A549 (cell line): ENCODE results near the gene MCOLN1. TPM values are rescaled to one million over a fixed set of nuclear protein-coding genes. Genes with fewer than 3 reads are reported as not detected.

Source experiments
- ATAC-seq, 2 experiments: fragments of 200-7000 bp in 1 of 2; fragments of >200 bp in 1 of 2; cut with Nextera tagmentation in 1 of 2; cut with Tn5 transposase in 1 of 2; 3 replicates each; pipeline versions ENCODE4 v1.8.0 to v1.9.1; 2018 to 2020; ENCODE audit warnings: mild to moderate bottlenecking in 1 of 2, moderate library complexity in 1 of 2
- CTCF ChIA-PET: fragments of 300-600 bp; sonication (Branson Sonifier 250); formaldehyde crosslinking; extraction: SDS; loops from one replicate; lab custom pipeline; 2021; ENCODE audit warnings: antibody characterized with exemption, inconsistent platforms; lab: Yijun Ruan, JAX
- POLR2A ChIA-PET: fragments of 350-600 bp; formaldehyde crosslinking; extraction: SDS; loops from one replicate; lab custom pipeline; 2021; ENCODE audit warnings: antibody characterized with exemption, inconsistent platforms; lab: Yijun Ruan, JAX
- DNase-seq, 2 experiments: peaks; one replicate each; pipeline versions ENCODE4 v3.0.0 to v3.0.0-alpha.2; 2011 to 2016; ENCODE audit warnings: low read depth in 1 of 2, low spot score in 1 of 2
- FAIRE-seq: peaks from 2 replicates; lab custom pipeline; 2011; peaks lifted over from hg19 to GRCh38; lab: Jason Lieb, UNC
- H3K27ac ChIP-seq, 2 experiments: fragments of >200 bp; sonication (Bioruptor Twin); formaldehyde crosslinking; 3 replicates each; pipeline ENCODE4 v1.5.1; 2016 to 2017
- H3K4me1 ChIP-seq: fragments of >200 bp; sonication (Bioruptor Twin); formaldehyde crosslinking; 3 replicates; pipeline ENCODE4 v1.6.1; 2016
- H3K4me2 ChIP-seq: fragments of >200 bp; sonication (Bioruptor Twin); formaldehyde crosslinking; 3 replicates; pipeline ENCODE4 v1.6.1; 2016
- H3K4me3 ChIP-seq: fragments of >200 bp; sonication (Bioruptor Twin); formaldehyde crosslinking; 3 replicates; pipeline ENCODE4 v1.5.1; 2016
- H3K9me3 ChIP-seq: fragments of >200 bp; sonication (Bioruptor Twin); formaldehyde crosslinking; 3 replicates; pipeline ENCODE4 v1.6.1; 2016
- BCL3 ChIP-seq: fragments of >200 bp; sonication (Bioruptor Twin); formaldehyde crosslinking; IDR thresholded peaks from 3 replicates; pipeline ENCODE4 v1.6.1; 2016
- CBX2 ChIP-seq: fragments of 200-600 bp; sonication (generic); IDR thresholded peaks from 2 replicates; pipeline ENCODE4 v1.6.1; 2016; ENCODE audit warnings: low read depth, mild to moderate bottlenecking, borderline replicate concordance
- CBX8 ChIP-seq: fragments of 200-600 bp; sonication (generic); IDR thresholded peaks from 2 replicates; pipeline ENCODE4 v1.6.1; 2016
- CHD2 ChIP-seq: fragments of 150-350 bp; IDR thresholded peaks from 2 replicates; pipeline ENCODE4 v1.6.1; 2014; ENCODE audit warnings: low read length; ENCODE audit not compliant: partially characterized antibody
- CHD4 ChIP-seq: fragments of 200-600 bp; sonication (generic); IDR thresholded peaks from 2 replicates; pipeline ENCODE4 v1.6.1; 2016; ENCODE audit warnings: antibody characterized with exemption, mild to moderate bottlenecking, borderline replicate concordance
- CTCF ChIP-seq: fragments of >200 bp; sonication (Bioruptor Twin); formaldehyde crosslinking; IDR thresholded peaks from 3 replicates; pipeline ENCODE4 v1.5.1; 2016
- FOSB ChIP-seq: fragments of 250-450 bp; sonication (Bioruptor Pico); IDR thresholded peaks from 2 replicates; pipeline ENCODE4 v1.5.0; 2020; ENCODE audit warnings: mild to moderate bottlenecking, moderate library complexity
- FOSL2 ChIP-seq, 2 experiments: fragments of 450-650 bp in 1 of 2; fragments of >200 bp in 1 of 2; sonication (Bioruptor Twin) in 1 of 2; formaldehyde crosslinking; IDR thresholded peaks; 2 replicates each; pipeline versions ENCODE4 v1.5.0 to v1.6.1; 2016 to 2020; ENCODE audit warnings: mild to moderate bottlenecking in 1 of 2, moderate library complexity in 1 of 2
- HMGXB4 ChIP-seq: fragments of 250-450 bp; sonication (Bioruptor Pico); IDR thresholded peaks from 2 replicates; pipeline ENCODE4 v1.5.0; 2021; ENCODE audit warnings: mild to moderate bottlenecking, moderate library complexity, borderline replicate concordance
- JUN ChIP-seq, 2 experiments: fragments of >200 bp; sonication (Bioruptor Twin); formaldehyde crosslinking; IDR thresholded peaks; 2 replicates in 1 of 2; 3 replicates in 1 of 2; pipeline ENCODE4 v1.6.1; 2016 to 2017
- JUNB ChIP-seq: fragments of >200 bp; sonication (Bioruptor Twin); formaldehyde crosslinking; IDR thresholded peaks from 2 replicates; pipeline ENCODE4 v1.6.1; 2016
- KDM1A ChIP-seq: fragments of 200-600 bp; sonication (generic); IDR thresholded peaks from 2 replicates; pipeline ENCODE4 v1.6.1; 2016; ENCODE audit warnings: low read depth, mild to moderate bottlenecking
- KDM5A ChIP-seq: fragments of 200-600 bp; sonication (generic); IDR thresholded peaks from 2 replicates; pipeline ENCODE4 v1.6.1; 2016; ENCODE audit warnings: antibody characterized with exemption, mild to moderate bottlenecking
- MYC ChIP-seq: IDR thresholded peaks from 2 replicates; pipeline ENCODE4 v1.6.1; 2012; ENCODE audit warnings: mild to moderate bottlenecking, inconsistent platforms, low read length, improper control_type of control experiment, borderline replicate concordance
- NFE2L2 ChIP-seq: fragments of 150-350 bp; conservative IDR thresholded peaks from 2 replicates; pipeline ENCODE4 v1.6.1; 2014; ENCODE audit warnings: low read length
- POLR2AphosphoS2 ChIP-seq: conservative IDR thresholded peaks from 2 replicates; pipeline ENCODE4 v1.6.1; 2012; ENCODE audit warnings: low read length, improper control_type of control experiment, inconsistent platforms
- RCOR1 ChIP-seq: fragments of 150-350 bp; IDR thresholded peaks from 2 replicates; pipeline ENCODE4 v1.6.1; 2014; ENCODE audit warnings: antibody characterized with exemption, low read length, low read depth
- RFX5 ChIP-seq: fragments of 450-650 bp; IDR thresholded peaks from 2 replicates; pipeline ENCODE4 v1.7.1; 2014; ENCODE audit warnings: antibody characterized with exemption, mild to moderate bottlenecking, moderate library complexity
- SMC3 ChIP-seq: fragments of >200 bp; sonication (Bioruptor Twin); formaldehyde crosslinking; IDR thresholded peaks from 3 replicates; pipeline ENCODE4 v1.6.1; 2018; ENCODE audit warnings: inconsistent platforms
- ZFP36 ChIP-seq: fragments of 450-650 bp; IDR thresholded peaks from 2 replicates; pipeline ENCODE4 v1.6.1; 2014; ENCODE audit warnings: borderline replicate concordance; ENCODE audit not compliant: partially characterized antibody
- ZNF302 ChIP-seq: fragments of 250-450 bp; sonication (Bioruptor Pico); IDR thresholded peaks from 2 replicates; pipeline ENCODE4 v1.9.0; 2021; ENCODE audit warnings: inconsistent platforms, mild to moderate bottlenecking, moderate library complexity
- ZSCAN20 ChIP-seq: fragments of 250-450 bp; sonication (Bioruptor Pico); IDR thresholded peaks from 2 replicates; pipeline ENCODE4 v1.8.0; 2022; ENCODE audit warnings: mild to moderate bottlenecking, moderate library complexity
- WGBS: methylation state at CpG from one replicate; pipeline ENCODE4 v1.1.6; 2017; ENCODE audit errors: missing lambda C conversion rate; 5-methylcytosine and 5-hydroxymethylcytosine counted together
- polyA plus RNA-seq, 4 experiments: library from polyadenylated mRNA; depleted of rRNA in 3 of 4; stranded (reverse); fragments of >200 nt; fragmentation: RNase III in 1 of 4; extraction: RNeasy Plus Mini Kit Qiagen cat#74134 plus additional on column Dnase treatment in 1 of 4; gene quantifications; 2 replicates in 3 of 4; 3 replicates in 1 of 4; pipeline ENCODE4 v1.2.3, GENCODE V29; 2011 to 2017
- TF ChIP-seq, protein P1 (sequence below): IDR thresholded peaks from 2 replicates; pipeline ENCODE4 v1.6.1; 2012
- TF ChIP-seq, protein P2 (sequence below): fragments of 150-350 bp; IDR thresholded peaks from 2 replicates; pipeline ENCODE4 v1.6.1; 2014; ENCODE audit warnings: low read depth, mild to moderate bottlenecking, low read length

MCOLN1 gene
- polyA plus RNA-seq, 2 of the 4 experiments (the other 2 are of a cell fraction) = 13.1 to 13.4 TPM

DNA sequence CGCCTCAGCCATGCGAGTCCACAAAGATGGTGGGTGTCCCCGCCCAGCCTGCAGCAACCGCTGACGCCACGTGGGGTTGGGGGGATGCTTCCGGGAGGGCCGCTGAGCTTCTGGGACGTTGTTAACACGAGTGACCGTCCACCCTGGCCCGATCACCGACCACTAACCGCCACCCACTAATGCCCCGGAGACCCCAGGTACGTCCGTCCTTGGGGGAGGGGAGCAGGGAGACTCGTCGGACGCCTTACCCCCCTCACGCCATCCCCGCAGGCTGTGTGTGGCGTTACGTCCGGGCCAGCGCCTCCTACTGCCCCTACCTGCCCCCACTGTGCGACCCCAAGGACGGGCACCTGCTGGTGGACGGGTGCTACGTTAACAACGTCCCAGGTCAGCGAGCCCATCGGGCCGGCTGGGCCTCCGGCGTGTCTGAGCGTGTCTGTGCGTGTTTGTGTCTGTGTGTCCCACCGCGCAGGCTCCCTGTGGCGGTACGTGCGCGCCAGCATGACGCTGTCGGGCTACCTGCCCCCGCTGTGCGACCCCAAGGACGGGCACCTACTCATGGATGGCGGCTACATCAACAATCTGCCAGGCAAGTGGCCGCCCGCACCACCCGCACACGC is 34.4 kb downstream of the MCOLN1 start:
- ATAC-seq (no peak), DNase-seq (no peak), FAIRE-seq (no peak)
- Histone ChIP-seq H3K4me1 (no peaks in the 10 kb centered on the region), H3K27ac (no peak overlapping the region), H3K4me2 (no peak overlapping the region), H3K4me3 (no peak overlapping the region), H3K9me3 (no peaks in the 10 kb centered on the region)
- ChIA-PET POLR2A (no interaction called here), CTCF (interaction anchor here (1.9 kb wide), 1 partner anchor 12 kb away, joined by 5 read pairs; no protein-coding TSS in a partner anchor)
- WGBS = 98% methylated on average over 23 of the region's 54 CpGs
- TF ChIP-seq, protein P1, sequence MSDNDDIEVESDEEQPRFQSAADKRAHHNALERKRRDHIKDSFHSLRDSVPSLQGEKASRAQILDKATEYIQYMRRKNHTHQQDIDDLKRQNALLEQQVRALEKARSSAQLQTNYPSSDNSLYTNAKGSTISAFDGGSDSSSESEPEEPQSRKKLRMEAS = no peak
- no peak for TF ChIP-seq CBX8
- TF ChIP-seq CHD2 = no peak
- no peak for TF ChIP-seq RFX5
- TF ChIP-seq HMGXB4 = no peak
- TF ChIP-seq KDM1A = no peak
- TF ChIP-seq ZNF302 (CRISPR knock-in tag) = no peak
- TF ChIP-seq FOSB (CRISPR knock-in tag) = no peak
- no peak for TF ChIP-seq CTCF
- TF ChIP-seq, protein P2, sequence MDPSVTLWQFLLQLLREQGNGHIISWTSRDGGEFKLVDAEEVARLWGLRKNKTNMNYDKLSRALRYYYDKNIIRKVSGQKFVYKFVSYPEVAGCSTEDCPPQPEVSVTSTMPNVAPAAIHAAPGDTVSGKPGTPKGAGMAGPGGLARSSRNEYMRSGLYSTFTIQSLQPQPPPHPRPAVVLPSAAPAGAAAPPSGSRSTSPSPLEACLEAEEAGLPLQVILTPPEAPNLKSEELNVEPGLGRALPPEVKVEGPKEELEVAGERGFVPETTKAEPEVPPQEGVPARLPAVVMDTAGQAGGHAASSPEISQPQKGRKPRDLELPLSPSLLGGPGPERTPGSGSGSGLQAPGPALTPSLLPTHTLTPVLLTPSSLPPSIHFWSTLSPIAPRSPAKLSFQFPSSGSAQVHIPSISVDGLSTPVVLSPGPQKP = no peak
- no peak for TF ChIP-seq JUN (IDR thresholded peaks at IDR 0.05)
- TF ChIP-seq BCL3 = no peak
- no peak for TF ChIP-seq KDM5A

DNA sequence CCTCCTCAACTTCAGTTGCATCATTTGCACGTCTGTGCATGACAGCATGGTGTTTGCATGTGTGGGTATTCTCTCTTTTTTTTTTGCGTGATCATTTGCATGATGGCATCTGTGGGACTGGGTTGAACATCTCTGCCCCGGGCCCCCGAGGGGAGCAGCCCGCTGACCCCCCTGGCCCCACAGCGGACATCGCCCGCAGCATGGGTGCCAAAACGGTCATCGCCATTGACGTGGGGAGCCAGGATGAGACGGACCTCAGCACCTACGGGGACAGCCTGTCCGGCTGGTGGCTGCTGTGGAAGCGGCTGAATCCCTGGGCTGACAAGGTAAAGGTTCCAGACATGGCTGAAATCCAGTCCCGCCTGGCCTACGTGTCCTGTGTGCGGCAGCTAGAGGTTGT is 36.2 kb downstream of the MCOLN1 start:
- CTCF ChIA-PET = interaction anchor here (1.6 to 2.3 kb wide), 2 partner anchors 10 to 205 kb away, joined by 4 to 16 read pairs; no protein-coding TSS in a partner anchor
- Histone ChIP-seq H3K9me3 (no peaks in the 10 kb centered on the region), H3K4me1 (no peaks in the 10 kb centered on the region), H3K4me3 (no peak overlapping the region), H3K4me2 (no peak overlapping the region), H3K27ac (no peak overlapping the region)
- ATAC-seq (no peak), DNase-seq (no peak), FAIRE-seq (no peak)
- TF ChIP-seq CBX2 = no peak
- TF ChIP-seq CTCF = no peak
- no peak for TF ChIP-seq MYC
- TF ChIP-seq JUNB = no peak
- no peak for TF ChIP-seq FOSL2 (IDR thresholded peaks at IDR 0.05)
- TF ChIP-seq FOSL2 (CRISPR knock-in tag; IDR thresholded peaks at IDR 0.05) = no peak
- TF ChIP-seq SMC3 = no peak
- no peak for TF ChIP-seq RCOR1
- TF ChIP-seq ZSCAN20 (CRISPR knock-in tag) = no peak
- TF ChIP-seq ZFP36 = no peak
- TF ChIP-seq POLR2AphosphoS2 = no peak
- no peak for TF ChIP-seq CHD4
- TF ChIP-seq NFE2L2 = no peak
- POLR2A ChIA-PET = no interaction called here
- WGBS = 97% methylated on average over 12 of the region's 18 CpGs
